Lower lobe of right lung (tissue), 2 donors: ENCODE measurements around the gene SEZ6L. TPM values are rescaled to one million over a fixed set of nuclear protein-coding genes. Genes with fewer than 3 reads are reported as not detected.

Experiments used
- ATAC-seq, 2 donors: fragments of 200-7000 bp; cut with Tn5 transposase; one replicate each; pipeline ENCODE4 v1.9.1; 2020 to 2022; ENCODE audit warnings: mild to moderate bottlenecking in 2 of 2, moderate library complexity in 2 of 2
- DNase-seq: peaks from one replicate; pipeline ENCODE4 v3.0.0-alpha.2; 2020
- H3K27ac ChIP-seq: fragments of 200-600 bp; one replicate; pipeline ENCODE4 v1.8.0; 2022
- H3K27me3 ChIP-seq: fragments of 200-600 bp; one replicate; pipeline ENCODE4 v1.8.0; 2022; ENCODE audit warnings: low read depth
- H3K36me3 ChIP-seq: fragments of 200-600 bp; one replicate; pipeline ENCODE4 v1.8.0; 2022; ENCODE audit warnings: mild to moderate bottlenecking
- H3K4me1 ChIP-seq: fragments of 200-600 bp; one replicate; pipeline ENCODE4 v1.8.0; 2022
- H3K4me3 ChIP-seq: fragments of 200-600 bp; one replicate; pipeline ENCODE4 v1.8.0; 2022; ENCODE audit warnings: mild to moderate bottlenecking
- H3K9me3 ChIP-seq: fragments of 200-600 bp; one replicate; pipeline ENCODE4 v1.8.0; 2022
- CTCF ChIP-seq: fragments of 200-600 bp; IDR thresholded peaks from one replicate; pipeline ENCODE4 v1.8.0; 2022; ENCODE audit warnings: antibody characterized with exemption, mild to moderate bottlenecking
- intact Hi-C: fragments of 100-400 bp; cut with DNase I; formaldehyde crosslinking; loops from one replicate; pipeline ENCODE4 v1.11.0; 2022
- total RNA-seq: library from RNA; stranded (reverse); fragmentation: NEBNext Ultra II Directional; extraction: Animal tissue kit (Norgen Biotek cat#: 25700); gene quantifications from one replicate; pipeline ENCODE4 v1.2.1, GENCODE V29; 2021
- donor health status: DM: no; HTN: yes; CAD: no; lungs with severe emphysema.

The SEZ6L gene
- total RNA-seq, 1 donor from 2014 or later = 0.24 TPM

- no peak for ATAC-seq
Measured at GRCh38 chr22:26168330-26168851, 871 bp upstream of the SEZ6L start.

GRCh38 chr22:26168939-26169314 lies 335 bp upstream of the SEZ6L start:
- H3K9me3 ChIP-seq = no peaks in the 10 kb centered on the region
- H3K4me3 ChIP-seq = peak overlapping the region; percentile 40
- DNase-seq (no peak), ATAC-seq (peak in 1 of 2 donors; percentile 10)
- H3K27ac ChIP-seq = no peak overlapping the region
- TF ChIP-seq CTCF = no peak
- no peaks in the 10 kb centered on the region for H3K36me3 ChIP-seq
- H3K27me3 ChIP-seq = peaks cover 66% of the 10 kb centered on the region
- intact Hi-C loops = no loop called here
- peaks cover 4% of the 10 kb centered on the region for H3K4me1 ChIP-seq

More at GRCh38 chr22:26168330-26168851, 871 bp upstream of the SEZ6L start:
- Histone ChIP-seq H3K27me3 (peaks cover 67% of the 10 kb centered on the region), H3K4me3 (no peak overlapping the region), H3K9me3 (no peaks in the 10 kb centered on the region), H3K36me3 (no peaks in the 10 kb centered on the region), H3K27ac (no peak overlapping the region), H3K4me1 (peaks cover 4% of the 10 kb centered on the region)
- DNase-seq = no peak
- intact Hi-C loops = no loop called here
- TF ChIP-seq CTCF = no peak

- peaks cover 74% of the 10 kb centered on the region for H3K27me3 ChIP-seq
- ATAC-seq (no peak), DNase-seq (no peak)
- H3K4me3 ChIP-seq = peak overlapping the region; percentile 40
- H3K4me1 ChIP-seq = peaks cover 4% of the 10 kb centered on the region
- H3K9me3 ChIP-seq = no peaks in the 10 kb centered on the region
- intact Hi-C loops = no loop called here
- TF ChIP-seq CTCF = no peak
- no peaks in the 10 kb centered on the region for H3K36me3 ChIP-seq
- no peak overlapping the region for H3K27ac ChIP-seq
Measured at GRCh38 chr22:26170112-26170492, 840 bp downstream of the SEZ6L start.

GRCh38 chr22:26170795-26171580 lies 1.7 kb downstream of the SEZ6L start:
- no peaks in the 10 kb centered on the region for H3K36me3 ChIP-seq
- H3K27ac ChIP-seq = no peak overlapping the region
- DNase-seq (no peak), ATAC-seq (no peak)
- peaks cover 76% of the 10 kb centered on the region for H3K27me3 ChIP-seq
- intact Hi-C loops = no loop called here
- peaks cover 4% of the 10 kb centered on the region for H3K4me1 ChIP-seq
- TF ChIP-seq CTCF = no peak
- no peaks in the 10 kb centered on the region for H3K9me3 ChIP-seq
- no peak overlapping the region for H3K4me3 ChIP-seq

- Histone ChIP-seq H3K27me3 (peaks cover 71% of the 10 kb centered on the region), H3K27ac (no peak overlapping the region), H3K4me3 (no peak overlapping the region), H3K4me1 (peaks cover 4% of the 10 kb centered on the region), H3K36me3 (no peaks in the 10 kb centered on the region), H3K9me3 (no peaks in the 10 kb centered on the region)
- peak; percentile 54 for TF ChIP-seq CTCF
- DNase-seq = no peak
- ATAC-seq = peak in 1 of 2 donors; percentile 40
- intact Hi-C loops = no loop called here
Measured at GRCh38 chr22:26172389-26172990, 3.2 kb downstream of the SEZ6L start.
